GF-D8 (cell line): ENCODE measurements around the gene PFKFB3.
"Not testable (repeated sequence)": the region's sequence is repeated elsewhere in the genome, so short reads cannot be mapped to it uniquely, and the experiment has no call there.

Experiments used
- DNase-seq: peaks from one replicate; lab custom pipeline; 2025; lab: John Stamatoyannopoulos, UW

PFKFB3 gene

DNA sequence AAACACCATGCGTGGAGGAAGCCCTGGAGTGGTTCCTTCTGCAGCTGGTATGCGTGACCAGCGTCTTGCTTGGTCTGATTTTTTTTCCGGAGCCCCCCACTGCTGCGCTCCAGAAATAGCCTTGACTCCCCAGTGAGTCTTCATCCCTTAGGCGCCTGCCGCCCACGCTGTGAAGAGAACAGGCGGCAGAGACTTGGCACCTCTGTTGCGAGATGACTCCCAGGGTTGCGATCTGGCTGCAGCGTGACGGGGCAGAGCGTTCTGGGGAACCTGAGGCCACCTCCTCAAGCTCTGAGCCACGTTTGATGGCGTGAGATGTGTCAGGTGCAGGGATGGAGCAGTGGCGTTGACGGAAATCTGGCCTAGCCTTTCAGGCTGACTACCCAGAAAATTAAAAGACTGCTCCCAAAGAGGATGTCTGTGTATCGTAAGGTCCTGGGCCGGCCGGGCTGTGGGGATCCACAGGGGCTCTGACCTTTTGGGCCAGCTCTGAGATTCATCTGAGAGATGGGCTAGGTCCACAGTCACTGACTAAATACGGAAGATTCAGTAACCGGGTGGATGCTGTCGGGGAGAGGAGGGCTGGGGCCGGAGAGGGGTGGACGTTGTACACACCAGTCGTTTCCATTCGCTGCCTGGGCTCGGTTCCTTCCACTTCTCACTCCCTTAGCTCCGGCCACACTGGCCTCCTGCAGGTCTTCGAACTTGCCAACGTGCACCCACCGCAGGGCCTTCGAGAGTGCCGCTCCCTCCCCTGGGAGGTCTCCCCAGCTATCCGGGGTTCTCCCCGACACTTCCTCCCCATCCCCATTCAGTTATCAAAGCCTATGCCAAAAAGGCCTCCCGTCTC, 33.8 kb downstream of the PFKFB3 start:
- DNase-seq, result no peak

DNA sequence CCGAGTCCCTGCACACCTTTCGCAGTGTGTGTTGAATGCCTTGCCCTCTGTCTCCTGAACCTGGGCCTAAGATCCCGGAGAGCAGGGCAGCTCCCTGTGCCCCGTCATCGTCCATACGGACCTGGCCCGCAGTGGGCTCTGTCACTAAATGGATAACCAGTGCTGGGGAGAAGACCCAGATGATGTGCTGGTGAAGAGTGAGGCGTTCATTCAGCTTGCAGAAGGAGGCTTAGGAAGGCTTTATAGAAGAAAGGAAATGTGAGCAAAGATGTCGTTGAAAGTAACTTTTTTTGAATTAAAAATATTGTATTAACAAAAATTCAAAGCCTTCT, 34.4 kb downstream of the PFKFB3 start:
- DNase-seq, result no peak

DNA sequence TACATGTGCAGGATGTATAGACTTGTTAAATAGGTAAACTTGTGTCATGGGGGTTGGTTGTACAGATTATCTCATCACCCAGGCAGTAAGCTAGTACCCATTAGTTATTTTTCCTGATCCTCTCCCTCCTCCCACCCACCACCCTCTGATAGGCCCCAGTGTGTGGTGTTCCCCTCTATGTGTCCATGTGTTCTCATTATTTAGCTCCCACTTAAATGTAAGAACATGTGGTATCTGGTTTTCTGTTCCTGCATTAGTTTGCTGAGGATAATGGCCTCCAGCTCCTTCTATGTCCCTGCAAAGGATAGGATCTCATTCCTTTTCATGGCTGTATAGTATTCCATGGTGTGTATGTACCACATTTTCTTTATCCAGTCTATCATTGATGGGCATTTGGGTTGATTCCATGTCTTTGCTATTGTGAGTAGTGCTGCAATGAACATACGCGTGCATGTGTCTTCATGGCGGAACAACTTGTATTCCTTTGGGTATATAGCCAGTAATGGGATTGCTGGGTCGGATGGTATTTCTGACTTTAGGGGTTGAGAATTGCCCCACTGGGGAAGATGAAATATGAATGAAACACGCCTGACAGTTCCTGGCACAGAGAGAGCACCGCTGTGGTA, 36.0 kb downstream of the PFKFB3 start:
- DNase-seq, result not testable (repeated sequence)

DNA sequence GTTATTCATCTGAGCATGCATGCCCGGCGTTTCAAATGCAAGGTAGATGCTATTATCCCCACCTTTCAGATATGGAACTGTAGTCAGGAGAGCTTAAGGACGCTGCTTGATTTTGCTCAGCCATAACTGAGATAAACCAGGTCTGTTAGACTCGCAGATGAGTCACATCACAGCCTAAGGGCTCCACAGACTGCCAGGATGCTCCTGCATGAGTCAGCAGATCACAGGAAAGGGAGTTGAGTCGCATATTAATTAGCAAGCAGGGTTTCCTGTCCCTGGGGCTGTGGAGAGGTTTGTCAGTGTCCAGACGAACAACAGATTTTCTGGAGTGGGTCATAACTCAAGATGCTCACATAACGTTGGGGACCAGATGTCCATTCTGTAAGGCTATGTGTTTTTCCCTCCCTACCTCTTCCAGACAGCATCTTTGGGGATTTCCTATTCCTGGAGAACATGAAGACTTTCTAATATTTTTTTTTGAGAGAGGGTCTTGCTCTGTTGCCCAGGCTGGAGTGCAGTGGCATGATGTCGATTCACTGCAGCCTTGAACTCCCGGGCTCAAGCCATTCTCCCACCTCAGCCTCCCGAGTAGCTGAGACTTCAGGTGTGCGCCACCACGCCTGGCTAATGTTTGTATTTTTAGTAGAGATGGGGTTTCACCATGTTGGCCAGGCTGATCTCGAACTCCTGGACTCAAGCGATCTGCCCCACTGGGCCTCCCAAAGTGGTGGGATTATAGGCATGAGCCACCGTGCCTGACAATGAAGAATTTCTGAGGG, 36.7 kb downstream of the PFKFB3 start:
- DNase-seq, result peak; percentile 58

DNA sequence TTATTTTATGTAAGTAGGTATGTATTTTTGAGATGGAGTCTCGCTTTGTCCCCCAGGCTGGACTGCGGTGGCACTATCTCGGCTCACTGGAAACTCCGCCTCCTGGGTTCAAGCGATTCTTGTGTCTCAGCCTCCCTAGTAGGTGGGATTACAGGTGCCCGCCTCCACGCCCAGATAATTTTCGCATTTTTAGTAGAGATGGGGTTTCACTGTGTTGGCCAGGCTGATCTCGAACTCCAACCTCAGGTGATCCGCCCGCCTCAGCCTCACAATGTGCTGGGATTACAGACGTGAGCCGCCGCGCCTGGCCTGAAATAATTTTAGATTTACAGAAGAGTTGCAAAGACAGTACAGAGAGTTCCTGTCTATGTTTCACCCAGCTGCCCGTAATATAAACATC, 37.5 kb downstream of the PFKFB3 start:
- DNase-seq, result no peak

DNA sequence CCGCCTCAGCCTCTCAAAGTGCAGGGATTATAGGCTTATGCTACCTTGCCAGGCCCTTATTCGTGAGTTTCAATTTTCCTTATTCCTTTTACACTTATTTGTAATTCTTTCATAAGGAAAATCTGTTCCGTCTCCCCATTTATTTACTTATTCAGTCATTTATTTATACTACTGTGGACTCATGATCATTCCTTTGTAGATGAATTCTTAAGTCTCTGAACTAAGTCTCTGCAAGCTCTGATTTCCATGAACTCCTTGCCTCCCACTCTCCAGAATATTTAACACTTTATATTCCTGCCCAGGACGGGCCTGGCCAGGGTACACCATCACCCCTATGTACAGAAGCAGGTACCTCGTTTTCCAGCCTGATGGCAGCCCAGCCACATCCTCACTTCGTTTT, 39.4 kb downstream of the PFKFB3 start:
- no peak for DNase-seq

DNA sequence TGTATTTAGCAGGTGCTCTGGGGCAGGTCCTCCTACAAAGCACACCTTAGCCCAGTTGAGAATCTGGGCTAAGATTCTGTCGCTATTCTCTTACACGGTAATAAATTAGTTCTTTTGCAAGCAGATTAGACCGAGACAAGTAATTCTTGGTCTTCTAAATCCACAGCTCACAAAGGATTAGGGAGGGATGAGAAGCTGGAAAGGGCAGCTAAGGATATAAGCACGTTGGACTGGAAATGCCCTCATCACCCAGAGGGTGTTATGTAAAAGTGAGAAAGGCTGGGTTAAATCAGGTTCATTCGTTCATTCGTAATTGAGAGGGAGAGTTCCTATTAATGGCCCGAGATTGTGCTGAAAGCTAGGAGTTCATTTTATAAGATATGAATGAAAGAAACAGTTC, 41.8 kb downstream of the PFKFB3 start:
- DNase-seq, result no peak

DNA sequence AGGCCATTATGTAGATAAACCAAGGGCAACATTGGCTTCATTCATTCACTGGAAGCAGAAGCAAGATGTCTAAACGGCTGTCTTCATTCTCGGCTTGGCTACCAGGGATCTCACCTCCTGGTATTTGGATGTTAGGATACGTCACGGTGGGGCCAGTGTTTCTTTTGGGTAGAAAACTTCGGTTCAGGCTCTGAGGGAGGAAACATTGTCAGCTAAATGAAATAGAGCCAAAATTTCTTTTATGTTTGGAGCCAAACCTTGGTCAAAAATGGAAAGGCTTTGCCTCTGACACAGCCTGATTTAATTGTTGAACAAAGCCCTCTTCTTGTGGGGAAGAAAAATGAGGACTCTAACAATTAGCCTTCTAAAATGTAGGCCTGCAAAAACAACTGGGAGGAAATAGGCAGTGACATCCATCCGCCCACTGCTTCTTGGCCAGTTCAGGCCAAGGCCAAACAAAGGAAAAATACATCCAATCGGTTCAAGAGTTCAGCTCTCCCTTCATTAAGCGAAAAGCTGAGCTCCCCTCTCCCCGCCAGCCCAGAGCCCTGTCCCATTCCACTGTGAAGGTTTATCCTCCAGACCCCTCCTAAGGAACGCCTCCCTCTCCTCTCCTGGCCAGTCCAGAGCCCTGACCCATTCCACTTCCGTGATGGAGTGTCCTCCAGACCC, 44.4 kb downstream of the PFKFB3 start:
- no peak for DNase-seq

DNA sequence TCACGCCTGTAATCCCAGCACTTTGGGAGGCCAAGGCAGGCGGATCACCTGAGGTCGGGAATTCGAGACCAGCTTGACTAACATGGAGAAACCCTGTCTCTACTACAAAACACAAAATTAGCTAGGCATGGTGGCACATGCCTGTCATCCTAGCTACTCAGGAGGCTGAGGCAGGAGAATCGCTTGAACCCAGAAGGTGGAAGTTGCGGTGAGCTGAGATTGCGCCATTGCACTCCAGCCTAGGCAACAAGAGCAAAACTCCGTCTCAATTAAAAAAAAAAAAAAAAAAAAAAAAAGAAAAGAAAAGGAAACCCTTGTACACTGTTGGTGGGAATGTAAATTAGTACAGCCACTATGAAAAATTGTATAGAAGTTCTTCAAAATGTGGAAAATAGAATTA, 46.2 kb downstream of the PFKFB3 start:
- not testable (repeated sequence) for DNase-seq

DNA sequence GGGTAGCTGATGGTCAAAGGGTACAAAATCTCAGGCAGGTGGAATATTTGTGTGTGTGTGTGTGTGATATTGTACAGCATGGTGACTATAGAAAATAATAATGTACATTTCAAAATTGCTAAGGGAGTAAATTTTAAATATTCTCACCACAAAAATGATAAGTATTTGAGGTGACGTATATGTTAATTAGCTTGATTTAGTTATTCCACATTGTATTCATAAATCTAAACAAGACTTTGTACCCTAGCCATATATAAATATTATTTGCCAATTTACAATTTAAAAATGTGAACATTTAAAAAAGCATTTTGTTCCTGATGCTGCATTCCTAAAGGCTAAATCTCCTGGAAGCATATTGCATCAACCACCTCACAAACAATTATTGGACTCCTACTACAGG, 47.0 kb downstream of the PFKFB3 start:
- no peak for DNase-seq

DNA sequence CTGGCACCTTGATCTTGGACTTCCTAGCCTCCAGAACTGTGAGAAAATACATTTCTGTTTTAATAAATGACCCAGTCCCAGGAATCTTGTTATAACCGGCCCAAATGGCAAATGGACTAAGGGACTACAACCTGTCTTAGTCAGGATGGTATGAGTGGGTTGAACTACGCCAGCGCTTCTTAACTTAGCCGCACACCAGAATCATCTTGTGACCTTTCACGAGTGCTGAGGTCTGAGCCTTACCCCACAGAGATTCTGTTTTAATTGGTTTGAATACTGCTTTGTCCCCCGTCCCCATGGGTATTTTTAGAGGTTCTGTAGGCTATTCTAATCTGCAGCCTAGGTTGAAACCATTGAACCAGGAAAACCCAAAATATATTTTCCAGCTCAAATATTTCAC, 48.0 kb downstream of the PFKFB3 start:
- no peak for DNase-seq

DNA sequence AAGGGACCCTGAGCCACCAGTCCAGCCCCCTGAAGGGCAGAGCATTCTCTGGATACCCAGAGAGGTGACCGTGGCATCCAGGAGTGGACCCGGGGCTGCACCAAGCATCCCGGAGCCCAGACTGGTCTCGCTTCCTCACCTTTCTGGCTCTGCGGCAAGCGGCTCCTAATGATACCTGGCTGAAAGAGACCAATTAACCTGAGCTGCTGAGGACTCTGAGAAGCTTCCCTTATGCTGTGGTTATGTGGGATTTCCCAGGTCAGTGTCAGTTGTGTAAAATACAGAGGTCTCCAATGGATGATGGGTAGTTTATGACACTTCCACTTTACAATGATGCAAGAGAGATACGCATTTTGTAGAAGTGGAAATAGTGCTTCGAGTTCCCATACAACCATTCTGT, 51.5 kb downstream of the PFKFB3 start:
- no peak for DNase-seq

DNA sequence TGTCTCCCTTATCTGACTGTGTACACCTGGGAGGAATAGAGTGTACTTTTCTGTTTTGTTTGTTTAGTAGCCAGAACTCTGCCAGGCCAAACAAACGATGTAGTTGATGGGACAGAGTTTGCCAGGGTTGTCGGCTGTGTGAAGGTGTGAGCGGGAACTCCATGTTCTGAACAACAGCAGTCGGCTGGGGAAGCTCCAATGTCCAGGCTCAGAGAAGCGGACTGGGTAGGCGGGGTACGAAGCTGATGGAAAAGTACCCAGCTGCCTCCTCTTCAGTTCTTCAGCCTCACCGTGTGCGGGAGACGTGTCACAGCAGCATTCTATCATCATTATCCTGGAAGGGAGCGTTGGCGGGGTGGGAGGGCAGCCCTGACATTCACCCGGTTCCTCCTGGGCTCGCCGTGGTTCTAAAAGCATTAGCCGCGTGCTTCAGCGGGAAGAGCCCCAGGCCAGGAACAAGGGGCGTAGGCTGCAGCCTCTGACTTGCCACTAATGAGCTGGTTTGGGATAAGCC, 52.9 kb downstream of the PFKFB3 start:
- no peak for DNase-seq

DNA sequence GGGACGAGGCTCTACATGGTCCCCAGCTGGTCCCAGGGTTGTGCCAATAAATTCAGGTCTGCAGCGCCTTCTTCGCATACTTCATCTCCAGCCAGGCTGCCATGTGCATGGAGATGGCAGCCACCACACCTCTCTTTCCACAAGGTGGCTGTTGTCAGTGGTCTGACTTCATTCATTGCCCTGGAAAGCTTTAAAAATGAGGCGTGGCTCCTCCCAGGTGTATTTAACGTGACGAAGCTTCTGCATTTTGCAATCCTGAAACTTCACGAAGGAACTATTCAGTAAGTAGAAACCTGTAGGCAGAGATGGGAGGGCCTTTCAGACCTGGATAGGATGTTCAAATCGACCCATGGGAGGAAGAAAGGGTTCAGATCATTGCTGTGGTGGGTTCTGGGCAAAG, 53.7 kb downstream of the PFKFB3 start:
- DNase-seq, result no peak

DNA sequence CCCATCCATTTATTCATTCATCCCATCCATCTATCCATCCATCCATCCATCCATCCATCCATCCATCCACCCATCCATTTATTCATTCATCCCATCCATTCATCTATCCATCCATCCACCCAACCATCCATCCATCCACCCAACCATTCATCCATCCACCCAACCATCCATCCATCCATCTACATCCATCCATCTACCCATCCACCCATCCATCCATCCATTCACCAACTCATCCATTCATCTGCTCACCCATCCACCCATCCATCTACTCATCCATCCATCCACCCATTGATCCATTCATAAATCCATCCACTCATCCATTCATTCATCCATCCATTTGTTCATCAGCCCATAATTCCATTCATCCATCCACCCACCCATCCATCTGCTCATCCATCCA, 56.4 kb downstream of the PFKFB3 start:
- no peak for DNase-seq

DNA sequence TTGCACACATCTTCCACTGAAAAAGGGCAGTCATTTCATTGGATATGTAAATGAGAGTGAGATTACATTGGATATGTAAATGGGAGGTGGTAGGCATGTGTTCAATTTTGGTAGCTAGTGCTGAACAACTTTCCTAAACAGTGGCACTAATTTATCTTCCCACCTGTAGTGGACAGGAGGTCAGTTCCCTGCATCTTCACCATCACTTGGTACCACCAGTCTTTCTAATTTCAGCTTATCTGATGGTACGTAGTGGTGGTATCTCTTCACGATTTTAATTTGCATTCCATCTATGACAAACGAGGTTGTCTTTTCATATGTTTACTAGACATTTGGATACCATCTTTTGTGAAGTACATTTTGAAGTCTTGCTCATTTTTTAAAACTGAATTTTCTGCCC, 58.1 kb downstream of the PFKFB3 start:
- no peak for DNase-seq

DNA sequence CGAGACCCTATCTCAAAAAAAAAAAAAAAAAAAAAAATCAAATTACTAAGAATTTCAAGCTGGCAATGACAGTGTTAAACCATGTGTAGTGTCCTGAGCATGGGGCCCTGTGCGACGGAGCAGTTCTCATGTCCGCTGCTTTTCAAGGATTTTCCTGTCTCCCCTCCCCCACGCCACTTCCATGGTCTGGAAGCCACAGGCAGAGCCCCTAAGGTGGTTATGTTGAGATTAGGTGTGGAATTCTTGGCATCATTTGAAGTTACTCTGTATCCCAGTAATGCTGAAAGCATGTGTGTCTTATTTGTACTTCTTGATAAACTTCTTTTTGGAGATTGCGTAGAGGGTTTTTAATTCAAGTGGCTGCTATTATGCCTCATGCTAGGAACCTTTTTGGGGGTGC, 65.2 kb downstream of the PFKFB3 start:
- no peak for DNase-seq

DNA sequence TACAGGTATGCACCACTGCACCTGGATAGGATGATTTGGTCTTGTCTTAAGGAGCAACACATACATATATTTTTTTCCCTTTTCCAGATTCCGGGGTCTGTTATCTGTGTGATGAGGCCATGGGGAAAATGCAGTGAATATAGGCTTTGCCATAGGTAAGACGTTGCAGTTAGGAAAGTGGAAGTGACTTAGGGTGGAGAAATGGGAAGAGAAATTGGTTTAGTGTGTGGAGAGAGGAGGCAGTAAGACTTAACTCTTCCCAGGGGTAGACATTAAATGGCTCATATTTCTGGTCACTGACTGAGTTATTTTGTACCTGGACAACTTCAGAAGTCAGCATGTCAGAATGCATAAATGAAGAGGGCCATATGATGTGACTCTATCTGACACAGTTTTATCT, 66.7 kb downstream of the PFKFB3 start:
- no peak for DNase-seq

DNA sequence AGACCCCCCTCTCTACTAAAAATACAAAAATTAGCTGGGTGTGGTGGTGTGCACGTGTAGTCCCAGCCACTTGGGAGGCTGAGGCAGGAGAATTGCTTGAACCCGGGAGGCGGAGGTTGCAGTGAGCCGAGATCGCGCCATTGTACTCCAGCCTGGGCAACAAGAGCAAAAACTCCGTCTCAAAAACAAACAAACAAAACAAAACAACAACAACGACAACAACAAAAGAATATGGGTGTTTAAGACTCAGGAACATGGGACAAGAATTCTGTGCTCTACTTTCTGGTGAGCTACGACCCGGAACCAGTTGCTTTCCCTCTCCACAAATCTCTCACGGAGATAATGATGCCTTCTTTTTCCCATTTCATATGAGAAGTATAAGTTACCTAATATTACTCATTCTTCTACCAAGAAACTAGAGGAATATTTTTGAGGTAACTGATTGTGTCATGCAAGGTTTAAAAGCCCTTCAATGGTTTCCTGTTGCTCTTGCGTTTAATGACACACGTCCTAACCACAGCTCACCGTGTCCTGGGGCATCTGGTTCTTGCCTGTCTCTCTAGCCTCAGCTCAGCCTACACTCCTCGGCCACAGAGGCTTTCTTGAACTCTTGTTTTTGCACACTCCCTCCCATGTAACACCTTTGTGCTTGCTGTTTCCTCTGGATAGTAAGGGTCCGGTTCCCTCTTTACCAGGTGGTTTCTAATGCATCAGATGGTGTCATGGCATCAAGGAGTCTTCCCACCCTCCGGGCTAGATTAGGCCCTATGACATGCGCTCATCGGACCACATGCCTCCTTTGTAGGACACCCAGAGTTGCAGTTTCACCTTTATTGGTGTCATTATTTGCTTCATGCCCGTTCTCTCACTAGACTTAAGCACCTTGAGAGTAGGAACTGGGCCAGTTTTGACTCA, 67.5 kb downstream of the PFKFB3 start:
- DNase-seq, result peak; percentile 69

DNA sequence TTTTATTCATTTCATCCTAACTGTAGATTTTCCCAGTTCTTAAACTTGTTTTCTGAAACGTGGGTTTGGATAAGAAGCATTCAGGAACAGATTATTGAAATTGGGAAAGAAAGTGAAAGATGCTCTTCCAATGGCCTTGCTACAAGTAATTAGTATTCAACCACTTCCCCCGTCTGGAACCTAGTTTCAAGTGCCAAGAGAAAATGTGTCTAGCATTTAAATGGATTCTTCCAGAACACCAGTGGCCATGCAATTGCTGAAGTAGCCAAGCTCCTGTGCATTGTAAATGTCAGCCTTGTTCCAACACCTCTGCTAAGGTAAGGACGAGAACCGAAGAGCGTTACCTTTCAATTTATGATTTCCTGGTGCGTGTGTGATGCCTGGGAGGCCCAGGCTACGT, 68.2 kb downstream of the PFKFB3 start:
- DNase-seq, result no peak

DNA sequence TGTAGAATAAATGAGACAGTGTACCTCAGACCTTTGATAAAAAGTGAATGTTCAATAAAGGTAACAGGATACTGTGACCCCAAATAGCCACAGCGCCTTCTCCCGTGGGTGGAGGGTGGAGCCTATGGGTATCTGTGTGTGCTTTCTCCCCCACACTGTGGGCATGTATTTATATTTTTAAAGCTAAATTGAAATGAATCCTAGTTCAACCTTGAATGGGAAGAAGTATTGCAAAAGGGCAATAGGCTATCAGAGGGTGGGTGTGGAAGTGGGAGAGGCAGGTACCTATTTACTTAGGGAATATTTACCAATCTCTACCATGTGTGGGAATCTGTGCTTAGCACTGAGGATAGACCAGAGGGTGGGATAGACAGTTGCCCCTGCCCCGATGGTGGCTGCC, 68.9 kb downstream of the PFKFB3 start:
- DNase-seq, result no peak
